ENCODE data around the gene ITPR1. TPM values are rescaled to one million over a fixed set of nuclear protein-coding genes. Genes with fewer than 3 reads are reported as not detected.

Gene ITPR1
- total RNA-seq, 1 donor from 2014 or later: 6.7 TPM

DNA sequence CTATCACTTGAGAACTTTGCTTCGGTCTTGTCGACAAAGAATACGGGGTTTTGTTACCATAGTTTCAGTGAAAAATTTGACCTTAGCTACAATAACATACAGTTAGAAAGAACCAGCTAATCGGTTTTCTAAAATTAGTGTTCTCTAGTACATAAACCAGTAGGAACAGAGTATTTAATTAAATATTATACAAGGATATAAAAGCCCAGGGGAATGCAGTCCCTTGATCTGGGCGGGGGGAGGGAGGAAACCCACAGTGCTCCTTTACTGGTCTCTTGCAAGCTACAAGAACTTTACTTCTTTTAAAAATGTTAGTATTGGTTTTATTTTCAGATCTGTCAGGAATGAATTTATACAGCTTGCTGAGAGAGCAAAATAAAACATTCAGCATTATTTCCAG, 41.8 kb downstream of the ITPR1 start:
- Mint-ChIP-seq H3K27ac (ENCODE audit: unreplicated experiment) (no peak overlapping the region), H3K27me3 (ENCODE audit: low read depth, unreplicated experiment) (peaks cover 5% of the 10 kb centered on the region), H3K4me3 (ENCODE audit: unreplicated experiment) (no peak overlapping the region), H3K36me3 (ENCODE audit: low read depth, unreplicated experiment) (peaks cover 2% of the 10 kb centered on the region), H3K9me3 (ENCODE audit: unreplicated experiment) (peaks cover 5% of the 10 kb centered on the region), H3K4me1 (ENCODE audit: low read depth, unreplicated experiment) (peaks cover 13% of the 10 kb centered on the region)
- Histone ChIP-seq H2AFZ (ENCODE audit: low read depth, low read length) (no peak overlapping the region), H3K27ac (ENCODE audit: low read depth, low read length) (no peak overlapping the region), H4K20me1 (ENCODE audit: insufficient read depth, low read length) (no peaks in the 10 kb centered on the region), H3K79me2 (ENCODE audit: insufficient read depth, low read length) (no peaks in the 10 kb centered on the region), H3K4me1 (ENCODE audit: insufficient read depth, low read length) (peaks cover 5% of the 10 kb centered on the region), H3K4me3 (ENCODE audit: insufficient read depth, low read depth, low read length) (no peak overlapping the region), H3K27me3 (ENCODE audit: insufficient read depth, low read length) (peaks cover 3% of the 10 kb centered on the region), H3K9ac (ENCODE audit: low read length) (no peak overlapping the region), H3K36me3 (ENCODE audit: insufficient read depth, low read length) (no peaks in the 10 kb centered on the region), H3K9me3 (ENCODE audit: insufficient read depth, low read depth, low read length) (no peaks in the 10 kb centered on the region), H3K4me2 (ENCODE audit: low read length) (no peak overlapping the region)
- TF ChIP-seq, protein P1, sequence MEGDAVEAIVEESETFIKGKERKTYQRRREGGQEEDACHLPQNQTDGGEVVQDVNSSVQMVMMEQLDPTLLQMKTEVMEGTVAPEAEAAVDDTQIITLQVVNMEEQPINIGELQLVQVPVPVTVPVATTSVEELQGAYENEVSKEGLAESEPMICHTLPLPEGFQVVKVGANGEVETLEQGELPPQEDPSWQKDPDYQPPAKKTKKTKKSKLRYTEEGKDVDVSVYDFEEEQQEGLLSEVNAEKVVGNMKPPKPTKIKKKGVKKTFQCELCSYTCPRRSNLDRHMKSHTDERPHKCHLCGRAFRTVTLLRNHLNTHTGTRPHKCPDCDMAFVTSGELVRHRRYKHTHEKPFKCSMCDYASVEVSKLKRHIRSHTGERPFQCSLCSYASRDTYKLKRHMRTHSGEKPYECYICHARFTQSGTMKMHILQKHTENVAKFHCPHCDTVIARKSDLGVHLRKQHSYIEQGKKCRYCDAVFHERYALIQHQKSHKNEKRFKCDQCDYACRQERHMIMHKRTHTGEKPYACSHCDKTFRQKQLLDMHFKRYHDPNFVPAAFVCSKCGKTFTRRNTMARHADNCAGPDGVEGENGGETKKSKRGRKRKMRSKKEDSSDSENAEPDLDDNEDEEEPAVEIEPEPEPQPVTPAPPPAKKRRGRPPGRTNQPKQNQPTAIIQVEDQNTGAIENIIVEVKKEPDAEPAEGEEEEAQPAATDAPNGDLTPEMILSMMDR (IDR thresholded peaks at IDR 0.05; ENCODE audit: insufficient read depth, low read depth, low read length): no peak
- TF ChIP-seq EZH2 (IDR thresholded peaks at IDR 0.05; ENCODE audit: insufficient read depth, low read length): no peak
- DNase-seq (ENCODE audit: low read depth) (no peak), FAIRE-seq (no peak)

DNA sequence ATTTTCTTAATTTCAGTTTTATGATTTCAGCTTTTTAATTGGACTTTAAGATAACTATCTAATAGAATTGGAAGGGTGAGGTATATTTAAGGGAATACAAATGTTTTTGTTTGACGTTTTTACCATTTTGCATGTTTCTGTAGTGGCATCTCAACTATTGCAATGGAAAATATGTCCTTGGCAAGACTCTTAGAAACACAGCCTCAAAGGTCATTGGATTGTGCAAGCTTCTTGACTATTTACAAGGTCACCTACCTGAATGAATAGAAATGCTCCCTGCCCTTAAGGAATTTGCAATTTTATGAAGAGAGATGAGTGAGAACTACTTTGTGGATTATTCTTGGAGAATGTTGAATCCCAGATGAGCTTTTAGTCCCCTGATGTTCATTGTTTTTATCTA, 43.1 kb downstream of the ITPR1 start:
- H3K9ac ChIP-seq (ENCODE audit: low read length): no peak overlapping the region
- H3K4me3 Mint-ChIP-seq (ENCODE audit: unreplicated experiment): no peak overlapping the region
- no peak overlapping the region for H3K4me2 ChIP-seq (ENCODE audit: low read length)
- peaks cover 13% of the 10 kb centered on the region for H3K4me1 Mint-ChIP-seq (ENCODE audit: low read depth, unreplicated experiment)
- no peak overlapping the region for H2AFZ ChIP-seq (ENCODE audit: low read depth, low read length)
- no peak overlapping the region for H3K27ac Mint-ChIP-seq (ENCODE audit: unreplicated experiment)
- peaks cover 5% of the 10 kb centered on the region for H3K27me3 Mint-ChIP-seq (ENCODE audit: low read depth, unreplicated experiment)
- no peak overlapping the region for H3K27ac ChIP-seq (ENCODE audit: low read depth, low read length)
- no peak overlapping the region for H3K4me3 ChIP-seq (ENCODE audit: insufficient read depth, low read depth, low read length)
- H3K36me3 ChIP-seq (ENCODE audit: insufficient read depth, low read length): no peaks in the 10 kb centered on the region
- peaks cover 3% of the 10 kb centered on the region for H3K27me3 ChIP-seq (ENCODE audit: insufficient read depth, low read length)
- DNase-seq (ENCODE audit: low read depth) (no peak), FAIRE-seq (no peak)
- TF ChIP-seq, protein P1 (IDR thresholded peaks at IDR 0.05; ENCODE audit: insufficient read depth, low read depth, low read length): no peak
- no peak for TF ChIP-seq EZH2 (IDR thresholded peaks at IDR 0.05; ENCODE audit: insufficient read depth, low read length)
- peaks cover 2% of the 10 kb centered on the region for H3K36me3 Mint-ChIP-seq (ENCODE audit: low read depth, unreplicated experiment)
- H3K9me3 Mint-ChIP-seq (ENCODE audit: unreplicated experiment): peaks cover 5% of the 10 kb centered on the region
- H3K9me3 ChIP-seq (ENCODE audit: insufficient read depth, low read depth, low read length): no peaks in the 10 kb centered on the region
- H3K79me2 ChIP-seq (ENCODE audit: insufficient read depth, low read length): no peaks in the 10 kb centered on the region
- H3K4me1 ChIP-seq (ENCODE audit: insufficient read depth, low read length): peaks cover 5% of the 10 kb centered on the region
- no peaks in the 10 kb centered on the region for H4K20me1 ChIP-seq (ENCODE audit: insufficient read depth, low read length)

DNA sequence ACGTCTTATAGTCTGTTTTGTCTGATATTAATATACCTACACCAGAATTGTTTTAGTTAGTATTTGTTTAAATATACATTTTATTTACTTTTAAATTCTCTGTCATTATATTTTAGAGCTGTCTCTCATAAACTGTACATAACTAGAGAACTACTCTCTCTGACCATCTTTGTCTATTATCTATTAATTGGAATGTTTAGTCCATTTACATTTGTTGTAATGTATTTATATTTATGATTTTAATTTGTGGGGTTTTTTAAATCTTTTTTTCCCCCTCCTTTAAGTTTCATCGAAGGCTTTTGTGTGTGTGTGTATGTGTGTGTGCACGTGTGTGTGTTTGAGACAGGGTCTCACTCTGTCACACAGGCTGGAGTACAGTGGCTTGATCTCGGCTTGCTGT, 47.1 kb downstream of the ITPR1 start:
- peaks cover 2% of the 10 kb centered on the region for H3K36me3 Mint-ChIP-seq (ENCODE audit: low read depth, unreplicated experiment)
- no peak overlapping the region for H3K27ac ChIP-seq (ENCODE audit: low read depth, low read length)
- no peak overlapping the region for H3K4me2 ChIP-seq (ENCODE audit: low read length)
- no peaks in the 10 kb centered on the region for H4K20me1 ChIP-seq (ENCODE audit: insufficient read depth, low read length)
- FAIRE-seq: no peak
- peaks cover 5% of the 10 kb centered on the region for H3K9me3 Mint-ChIP-seq (ENCODE audit: unreplicated experiment)
- no peak overlapping the region for H3K4me3 Mint-ChIP-seq (ENCODE audit: unreplicated experiment)
- no peaks in the 10 kb centered on the region for H3K4me1 Mint-ChIP-seq (ENCODE audit: low read depth, unreplicated experiment)
- no peaks in the 10 kb centered on the region for H3K27me3 Mint-ChIP-seq (ENCODE audit: low read depth, unreplicated experiment)
- H3K36me3 ChIP-seq (ENCODE audit: insufficient read depth, low read length): no peaks in the 10 kb centered on the region
- H3K9ac ChIP-seq (ENCODE audit: low read length): no peak overlapping the region
- peaks cover 2% of the 10 kb centered on the region for H3K27me3 ChIP-seq (ENCODE audit: insufficient read depth, low read length)
- no peak for DNase-seq (ENCODE audit: low read depth)
- TF ChIP-seq EZH2 (IDR thresholded peaks at IDR 0.05; ENCODE audit: insufficient read depth, low read length): no peak
- TF ChIP-seq, protein P1 (IDR thresholded peaks at IDR 0.05; ENCODE audit: insufficient read depth, low read depth, low read length): no peak
- H3K9me3 ChIP-seq (ENCODE audit: insufficient read depth, low read depth, low read length): no peaks in the 10 kb centered on the region
- H3K27ac Mint-ChIP-seq (ENCODE audit: unreplicated experiment): no peak overlapping the region
- no peaks in the 10 kb centered on the region for H3K4me1 ChIP-seq (ENCODE audit: insufficient read depth, low read length)
- H3K4me3 ChIP-seq (ENCODE audit: insufficient read depth, low read depth, low read length): no peak overlapping the region
- H3K79me2 ChIP-seq (ENCODE audit: insufficient read depth, low read length): no peaks in the 10 kb centered on the region
- no peak overlapping the region for H2AFZ ChIP-seq (ENCODE audit: low read depth, low read length)
